Smooth muscle cell (in vitro differentiated cells): ENCODE measurements around the gene HES6. TPM values are rescaled to one million over a fixed set of nuclear protein-coding genes. Genes with fewer than 3 reads are reported as not detected.

Experiments used
- DNase-seq: peaks from one replicate; lab custom pipeline; 2025; ENCODE audit not compliant: unreplicated experiment; lab: John Stamatoyannopoulos, UW
- H2AFZ ChIP-seq: fragments of 200-600 bp; sonication (generic); 2 replicates; pipeline ENCODE4 v1.6.0; 2016; ENCODE audit warnings: antibody characterized with exemption, low read depth, mild to moderate bottlenecking
- H3F3A ChIP-seq: fragments of 200-600 bp; sonication (generic); 2 replicates; pipeline ENCODE4 v1.6.0; 2017; ENCODE audit warnings: antibody characterized with exemption, low read depth
- H3K27ac ChIP-seq: fragments of 200-600 bp; sonication (generic); 2 replicates; pipeline ENCODE4 v1.5.1; 2016; ENCODE audit warnings: low read depth, mild to moderate bottlenecking
- H3K27me3 ChIP-seq: fragments of 200-600 bp; sonication (generic); 2 replicates; pipeline ENCODE4 v1.6.1; 2016; ENCODE audit warnings: low read depth, mild to moderate bottlenecking
- H3K36me3 ChIP-seq: fragments of 200-600 bp; sonication (generic); 2 replicates; pipeline ENCODE4 v1.5.1; 2016; ENCODE audit warnings: low read depth
- H3K4me1 ChIP-seq: fragments of 200-600 bp; sonication (generic); 2 replicates; pipeline ENCODE4 v1.5.1; 2016; ENCODE audit warnings: low read depth
- H3K4me2 ChIP-seq: fragments of 200-600 bp; sonication (generic); 2 replicates; pipeline ENCODE4 v1.6.0; 2016; ENCODE audit warnings: mild to moderate bottlenecking
- H3K4me3 ChIP-seq: fragments of 200-600 bp; sonication (generic); 2 replicates; pipeline ENCODE4 v1.5.1; 2016; ENCODE audit warnings: mild to moderate bottlenecking
- H3K79me2 ChIP-seq: fragments of 200-600 bp; sonication (generic); 2 replicates; pipeline ENCODE4 v1.6.0; 2016; ENCODE audit warnings: low read depth, mild to moderate bottlenecking
- H3K9ac ChIP-seq: fragments of 200-600 bp; sonication (generic); 2 replicates; pipeline ENCODE4 v1.6.0; 2016; ENCODE audit warnings: low read depth
- H3K9me3 ChIP-seq: fragments of 200-600 bp; sonication (generic); replicated peaks from 2 replicates; pipeline ENCODE4 v1.5.1; 2016; ENCODE audit warnings: low read depth
- H4K20me1 ChIP-seq: fragments of 200-600 bp; sonication (generic); 2 replicates; pipeline ENCODE4 v1.6.0; 2016; ENCODE audit warnings: low read depth
- CTCF ChIP-seq: fragments of 200-600 bp; sonication (generic); IDR thresholded peaks from 2 replicates; pipeline ENCODE4 v1.5.1; 2017; ENCODE audit warnings: borderline replicate concordance, mild to moderate bottlenecking, antibody characterized with exemption; ENCODE audit not compliant: insufficient read depth, poor library complexity, severe bottlenecking
- WGBS: methylation state at CpG from one replicate; pipeline ENCODE4 v1.1.7; 2016; ENCODE audit warnings: low lambda C conversion rate; 5-methylcytosine and 5-hydroxymethylcytosine counted together
- polyA plus RNA-seq: library from polyadenylated mRNA; unstranded; fragments of >200 nt; fragmentation: Nextera tagmentation; extraction: Ambion mirVana; gene quantifications from 2 replicates; pipeline ENCODE4 v1.2.1, GENCODE V29; 2016
- total RNA-seq: library from RNA; depleted of rRNA; stranded (reverse); fragments of >200 nt; gene quantifications from 2 replicates; pipeline ENCODE4 v1.2.3, GENCODE V29; 2014

The HES6 gene
- total and polyA plus RNA-seq, 2 experiments from 2014 or later, result 0.81 to 2.7 TPM

GRCh38 chr2:238230699-238231098, 9.1 kb downstream of the HES6 start:
- H3K4me2 ChIP-seq, result peak overlapping the region; percentile 98

GRCh38 chr2:238228700-238229099, 11.1 kb downstream of the HES6 start:
- H3K27ac ChIP-seq, result no peak overlapping the region
- no peak for DNase-seq

More at GRCh38 chr2:238230699-238231098, 9.1 kb downstream of the HES6 start:
- no peaks in the 10 kb centered on the region for H3F3A ChIP-seq
- no peak overlapping the region for H3K9ac ChIP-seq
- H2AFZ ChIP-seq, result peak overlapping the region; percentile 98
- H4K20me1 ChIP-seq, result no peaks in the 10 kb centered on the region
- H3K79me2 ChIP-seq, result no peaks in the 10 kb centered on the region
- DNase-seq, result no peak
- no peak overlapping the region for H3K27ac ChIP-seq
- H3K27me3 ChIP-seq, result no peaks in the 10 kb centered on the region
- 73% methylated on average over 5 of the region's 5 CpGs for WGBS
- no peaks in the 10 kb centered on the region for H3K36me3 ChIP-seq
- H3K4me1 ChIP-seq, result no peaks in the 10 kb centered on the region
- no peaks in the 10 kb centered on the region for H3K9me3 ChIP-seq
- H3K4me3 ChIP-seq, result peak overlapping the region; percentile 64
- TF ChIP-seq CTCF, result no peak

GRCh38 chr2:238227587-238228032, 12.2 kb downstream of the HES6 start:
- TF ChIP-seq CTCF, result no peak
- Histone ChIP-seq H3K36me3 (no peaks in the 10 kb centered on the region), H3K4me2 (no peak overlapping the region), H3K9me3 (no peaks in the 10 kb centered on the region), H3K9ac (no peak overlapping the region), H4K20me1 (no peaks in the 10 kb centered on the region), H2AFZ (no peak overlapping the region), H3K4me3 (no peak overlapping the region), H3F3A (no peaks in the 10 kb centered on the region), H3K4me1 (no peaks in the 10 kb centered on the region), H3K79me2 (no peaks in the 10 kb centered on the region), H3K27me3 (no peaks in the 10 kb centered on the region), H3K27ac (no peak overlapping the region)
- WGBS, result 86% methylated on average over 11 of the region's 11 CpGs
- no peak for DNase-seq

More at GRCh38 chr2:238228700-238229099, 11.1 kb downstream of the HES6 start:
- no peaks in the 10 kb centered on the region for H3K4me1 ChIP-seq
- no peaks in the 10 kb centered on the region for H3K79me2 ChIP-seq
- no peaks in the 10 kb centered on the region for H3K9me3 ChIP-seq
- no peaks in the 10 kb centered on the region for H3F3A ChIP-seq
- H4K20me1 ChIP-seq, result no peaks in the 10 kb centered on the region
- TF ChIP-seq CTCF, result no peak
- H3K4me2 ChIP-seq, result no peak overlapping the region
- 28% methylated on average over 4 of the region's 4 CpGs for WGBS
- H3K9ac ChIP-seq, result no peak overlapping the region
- no peak overlapping the region for H3K4me3 ChIP-seq
- H3K27me3 ChIP-seq, result no peaks in the 10 kb centered on the region
- H3K36me3 ChIP-seq, result no peaks in the 10 kb centered on the region
- H2AFZ ChIP-seq, result no peak overlapping the region

- Histone ChIP-seq H3K27me3 (no peaks in the 10 kb centered on the region), H3K9ac (no peak overlapping the region), H3K79me2 (no peaks in the 10 kb centered on the region), H3K36me3 (no peaks in the 10 kb centered on the region), H3K4me2 (no peak overlapping the region), H2AFZ (no peak overlapping the region), H3K9me3 (no peaks in the 10 kb centered on the region), H4K20me1 (no peaks in the 10 kb centered on the region), H3K4me3 (no peak overlapping the region), H3K27ac (no peak overlapping the region), H3F3A (no peaks in the 10 kb centered on the region), H3K4me1 (no peaks in the 10 kb centered on the region)
- no peak for TF ChIP-seq CTCF
- DNase-seq, result no peak
- WGBS, result 92% methylated on average over 8 of the region's 8 CpGs
Measured at GRCh38 chr2:238226698-238227586, 12.9 kb downstream of the HES6 start.
